HFFc6 (cell line): ENCODE measurements around the gene ZNF33A. TPM values are rescaled to one million over a fixed set of nuclear protein-coding genes. Genes with fewer than 3 reads are reported as not detected.
"Not testable (repeated sequence)": the region's sequence is repeated elsewhere in the genome, so short reads cannot be mapped to it uniquely, and the experiment has no call there.

Experiments
- DNase-seq: peaks from one replicate; pipeline ENCODE4 v3.0.0-alpha.2; 2018
- H3K27ac Mint-ChIP-seq: 2 replicates; pipeline ENCODE4 v1.8.0; 2020; ENCODE audit warnings: mild to moderate bottlenecking, mixed read lengths
- H3K27me3 Mint-ChIP-seq: 2 replicates; pipeline ENCODE4 v1.8.0; 2021; ENCODE audit warnings: mild to moderate bottlenecking, moderate library complexity, mixed read lengths; ENCODE audit not compliant: insufficient read depth
- H3K36me3 Mint-ChIP-seq: 2 replicates; pipeline ENCODE4 v1.8.0; 2021; ENCODE audit warnings: low read depth, mixed read lengths
- H3K4me1 Mint-ChIP-seq: 2 replicates; pipeline ENCODE4 v1.8.0; 2020; ENCODE audit warnings: low read depth, mixed read lengths
- H3K4me3 Mint-ChIP-seq: 2 replicates; pipeline ENCODE4 v1.8.0; 2020; ENCODE audit warnings: mild to moderate bottlenecking, moderate library complexity, mixed read lengths
- H3K9me3 Mint-ChIP-seq: 2 replicates; pipeline ENCODE4 v1.8.0; 2020; ENCODE audit warnings: mild to moderate bottlenecking, mixed read lengths
- total RNA-seq, 6 experiments: library from RNA; stranded (reverse); fragmentation: NEBNext Ultra II Directional; extraction: Animal tissue kit (Norgen Biotek cat#: 25700); gene quantifications; 2 replicates in 1 of 6; 3 replicates in 5 of 6; pipeline ENCODE4 v1.2.3, GENCODE V29; 2021
- TF ChIP-seq, protein P1 (sequence below): fragments of 200-600 bp; sonication (generic); IDR thresholded peaks from 2 replicates; pipeline ENCODE4 v1.5.0; 2021; ENCODE audit warnings: antibody characterized with exemption, mild to moderate bottlenecking

The ZNF33A gene
- total RNA-seq, 6 experiments from 2014 or later = 9.5 to 12.7 (median 10.2) TPM

DNA sequence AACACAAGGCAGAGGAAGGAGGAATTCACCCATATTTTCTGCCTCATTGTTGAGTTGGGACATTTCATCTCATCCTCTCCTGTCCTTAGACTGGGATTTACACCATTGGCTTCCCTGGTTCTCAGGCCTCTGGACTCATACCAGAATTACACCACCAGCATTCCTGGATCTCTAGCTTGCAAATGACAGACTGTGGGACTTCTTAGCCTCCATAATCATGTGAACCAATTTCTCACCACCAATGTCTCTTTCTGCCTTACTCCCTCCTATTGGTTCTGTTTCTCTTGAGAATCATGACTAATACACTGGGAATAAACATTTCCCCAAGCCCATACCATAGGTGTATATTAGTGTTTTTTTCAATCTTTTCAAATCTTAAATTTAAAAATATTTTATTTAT is 2.9 kb upstream of the ZNF33A start:
- no peak overlapping the region for H3K4me3 Mint-ChIP-seq
- H3K27ac Mint-ChIP-seq = no peak overlapping the region
- no peaks in the 10 kb centered on the region for H3K36me3 Mint-ChIP-seq
- H3K27me3 Mint-ChIP-seq = peaks cover 3% of the 10 kb centered on the region; the same call in 1 of the 2 replicates
- TF ChIP-seq, protein P1, sequence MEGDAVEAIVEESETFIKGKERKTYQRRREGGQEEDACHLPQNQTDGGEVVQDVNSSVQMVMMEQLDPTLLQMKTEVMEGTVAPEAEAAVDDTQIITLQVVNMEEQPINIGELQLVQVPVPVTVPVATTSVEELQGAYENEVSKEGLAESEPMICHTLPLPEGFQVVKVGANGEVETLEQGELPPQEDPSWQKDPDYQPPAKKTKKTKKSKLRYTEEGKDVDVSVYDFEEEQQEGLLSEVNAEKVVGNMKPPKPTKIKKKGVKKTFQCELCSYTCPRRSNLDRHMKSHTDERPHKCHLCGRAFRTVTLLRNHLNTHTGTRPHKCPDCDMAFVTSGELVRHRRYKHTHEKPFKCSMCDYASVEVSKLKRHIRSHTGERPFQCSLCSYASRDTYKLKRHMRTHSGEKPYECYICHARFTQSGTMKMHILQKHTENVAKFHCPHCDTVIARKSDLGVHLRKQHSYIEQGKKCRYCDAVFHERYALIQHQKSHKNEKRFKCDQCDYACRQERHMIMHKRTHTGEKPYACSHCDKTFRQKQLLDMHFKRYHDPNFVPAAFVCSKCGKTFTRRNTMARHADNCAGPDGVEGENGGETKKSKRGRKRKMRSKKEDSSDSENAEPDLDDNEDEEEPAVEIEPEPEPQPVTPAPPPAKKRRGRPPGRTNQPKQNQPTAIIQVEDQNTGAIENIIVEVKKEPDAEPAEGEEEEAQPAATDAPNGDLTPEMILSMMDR = no peak
- H3K4me1 Mint-ChIP-seq = peaks cover 18% of the 10 kb centered on the region
- no peaks in the 10 kb centered on the region for H3K9me3 Mint-ChIP-seq
- no peak for DNase-seq

DNA sequence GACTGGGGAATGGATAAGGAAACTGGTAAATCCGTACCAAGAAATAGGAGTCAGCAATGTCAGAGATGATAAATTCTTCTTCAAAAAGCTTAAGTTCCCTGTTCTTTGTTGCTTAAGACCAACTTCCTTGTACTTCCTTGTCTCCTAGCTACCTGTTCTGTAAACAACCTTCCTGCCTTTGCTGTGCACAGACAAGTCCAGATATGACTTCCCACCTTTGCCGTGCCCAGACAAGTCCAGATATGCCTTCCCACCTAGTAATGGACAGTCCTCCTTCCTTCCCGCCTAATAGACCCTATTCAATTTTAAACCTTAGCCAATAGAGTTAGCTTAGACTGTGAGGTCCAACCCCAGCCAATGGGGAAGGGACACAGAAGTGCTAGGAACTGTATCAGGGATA is 2.5 kb upstream of the ZNF33A start:
- peaks cover 3% of the 10 kb centered on the region; the same call in 1 of the 2 replicates for H3K27me3 Mint-ChIP-seq
- H3K4me3 Mint-ChIP-seq = no peak overlapping the region
- no peak for DNase-seq
- peaks cover 18% of the 10 kb centered on the region for H3K4me1 Mint-ChIP-seq
- H3K27ac Mint-ChIP-seq = no peak overlapping the region
- no peaks in the 10 kb centered on the region for H3K9me3 Mint-ChIP-seq
- no peaks in the 10 kb centered on the region for H3K36me3 Mint-ChIP-seq
- TF ChIP-seq, protein P1 = no peak

DNA sequence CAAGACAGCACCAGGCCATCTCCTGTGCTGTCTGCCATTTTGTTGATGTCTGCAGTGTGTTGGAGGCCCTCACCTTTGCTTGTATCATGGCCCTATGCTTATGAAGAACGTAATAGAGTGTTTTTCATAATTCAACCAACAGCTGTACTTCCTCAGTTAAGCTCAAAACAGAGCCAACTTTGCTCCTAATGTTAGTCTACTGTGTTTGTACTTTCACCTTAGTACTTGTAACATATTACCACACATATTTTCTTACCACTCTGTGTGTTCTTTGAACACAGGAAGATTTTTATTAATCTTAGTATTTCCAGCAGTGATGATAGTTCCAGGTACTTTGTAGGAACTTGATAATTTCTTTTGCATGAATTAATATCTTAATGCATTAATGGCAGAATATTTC is 5.9 kb downstream of the ZNF33A start:
- no peaks in the 10 kb centered on the region for H3K27me3 Mint-ChIP-seq
- no peak overlapping the region for H3K27ac Mint-ChIP-seq
- TF ChIP-seq, protein P1 = no peak
- H3K36me3 Mint-ChIP-seq = peaks cover 43% of the 10 kb centered on the region
- no peak overlapping the region for H3K4me3 Mint-ChIP-seq
- H3K9me3 Mint-ChIP-seq = peaks cover 13% of the 10 kb centered on the region
- no peak for DNase-seq
- peaks cover 8% of the 10 kb centered on the region for H3K4me1 Mint-ChIP-seq

- not testable (repeated sequence) for DNase-seq, H3K27me3 Mint-ChIP-seq, H3K27ac Mint-ChIP-seq, H3K4me1 Mint-ChIP-seq, H3K4me3 Mint-ChIP-seq
- H3K36me3 Mint-ChIP-seq = peaks cover 48% of the 10 kb centered on the region
- H3K9me3 Mint-ChIP-seq = peaks cover 13% of the 10 kb centered on the region
Measured at GRCh38 chr10:38019124-38019523, 8.6 kb downstream of the ZNF33A start.

DNA sequence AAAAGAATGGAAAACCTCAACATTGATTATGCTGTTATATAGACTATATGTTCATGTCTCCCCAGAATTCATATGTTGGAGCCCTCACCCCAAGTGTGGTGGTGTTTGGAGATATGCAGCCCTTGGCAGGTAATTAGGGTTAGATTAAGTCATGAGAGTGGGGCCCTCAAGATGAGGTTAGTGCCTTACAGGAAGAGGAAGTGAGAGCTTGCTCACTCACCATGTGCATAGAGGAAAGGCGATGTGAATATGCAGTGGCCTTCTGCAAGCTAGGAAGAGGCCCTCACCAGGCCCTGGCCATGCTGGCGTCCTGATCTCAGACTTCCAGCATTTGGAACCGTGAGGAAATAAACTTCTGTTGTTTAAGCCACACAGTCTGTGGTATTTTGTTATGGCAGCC is 14.8 kb downstream of the ZNF33A start:
- Mint-ChIP-seq H3K27me3 (no peaks in the 10 kb centered on the region), H3K36me3 (peaks cover 62% of the 10 kb centered on the region), H3K9me3 (peaks cover 7% of the 10 kb centered on the region; the same call in 1 of the 2 replicates), H3K4me3 (no peak overlapping the region), H3K4me1 (peaks cover 16% of the 10 kb centered on the region), H3K27ac (no peak overlapping the region)
- DNase-seq = no peak
- TF ChIP-seq, protein P1 = no peak

- H3K27ac Mint-ChIP-seq = no peak overlapping the region; the same call in 1 of the 2 replicates
- H3K9me3 Mint-ChIP-seq = peaks cover 7% of the 10 kb centered on the region; the same call in 1 of the 2 replicates
- H3K4me3 Mint-ChIP-seq = no peak overlapping the region
- no peak for DNase-seq
- peaks cover 49% of the 10 kb centered on the region for H3K36me3 Mint-ChIP-seq
- peaks cover 16% of the 10 kb centered on the region for H3K4me1 Mint-ChIP-seq
- TF ChIP-seq, protein P1 = no peak
- no peaks in the 10 kb centered on the region for H3K27me3 Mint-ChIP-seq
Measured at GRCh38 chr10:38027986-38028385, 17.5 kb downstream of the ZNF33A start.
